Neuronal stem cell (in vitro differentiated cells): ENCODE results near the gene NFATC2IP.
A peak's percentile ranks its signal among the peaks of the same experiment; 100 is the strongest.

Source experiments
- DNase-seq: peaks from one replicate; pipeline ENCODE4 v3.0.0-alpha.2; 2013; ENCODE audit warnings: low spot score
- H2AFZ ChIP-seq: one replicate; pipeline ENCODE4 v1.6.1; 2013; ENCODE audit warnings: mild to moderate bottlenecking, low read length, inconsistent platforms
- H2AK5ac ChIP-seq: 2 replicates; pipeline ENCODE4 v1.6.1; 2013; ENCODE audit warnings: low read depth, mild to moderate bottlenecking, inconsistent platforms, low read length, moderate library complexity, mixed read lengths
- H2BK120ac ChIP-seq: 2 replicates; pipeline ENCODE4 v1.6.1; 2013; ENCODE audit warnings: low read depth, mild to moderate bottlenecking, inconsistent platforms, low read length, moderate library complexity, mixed read lengths
- H2BK12ac ChIP-seq: one replicate; pipeline ENCODE4 v1.6.1; 2013; ENCODE audit warnings: low read length, inconsistent platforms
- H2BK15ac ChIP-seq: 2 replicates; pipeline ENCODE4 v1.6.1; 2013; ENCODE audit warnings: mild to moderate bottlenecking, low read length, inconsistent platforms, mixed read lengths
- H2BK5ac ChIP-seq: one replicate; pipeline ENCODE4 v1.6.1; 2013; ENCODE audit warnings: inconsistent platforms, mild to moderate bottlenecking, low read length, moderate library complexity
- H3K14ac ChIP-seq: one replicate; pipeline ENCODE4 v1.6.1; 2013; ENCODE audit warnings: low read length, inconsistent platforms
- H3K18ac ChIP-seq: 2 replicates; pipeline ENCODE4 v1.6.1; 2013; ENCODE audit warnings: low read length, inconsistent platforms
- H3K23ac ChIP-seq: 2 replicates; pipeline ENCODE4 v1.6.1; 2013; ENCODE audit warnings: low read depth, mild to moderate bottlenecking, mixed read lengths, low read length, inconsistent platforms; ENCODE audit not compliant: poor library complexity
- H3K27ac ChIP-seq: replicated peaks from 3 replicates; pipeline ENCODE4 v1.5.1; 2013; ENCODE audit warnings: low read length, inconsistent platforms
- H3K27me3 ChIP-seq, 3 experiments: 2 replicates each; pipeline ENCODE4 v1.6.1; 2013; ENCODE audit warnings: low read length in 3 of 3, mild to moderate bottlenecking in 2 of 3, inconsistent platforms in 1 of 3, low read depth in 1 of 3, mixed read lengths in 1 of 3, moderate library complexity in 1 of 3; ENCODE audit not compliant: control insufficient read depth in 3 of 3, insufficient read depth in 3 of 3
- H3K36me3 ChIP-seq, 2 donors: replicated peaks in 1 of 2; 2 replicates each; pipeline ENCODE4 v1.6.1; 2013; ENCODE audit warnings: low read length in 2 of 2; ENCODE audit not compliant: control insufficient read depth in 2 of 2, insufficient read depth in 2 of 2
- H3K4ac ChIP-seq: 2 replicates; pipeline ENCODE4 v1.6.1; 2013; ENCODE audit warnings: inconsistent platforms, mild to moderate bottlenecking, low read length, moderate library complexity
- H3K4me1 ChIP-seq, 2 donors: 1 replicate in 1 of 2; 2 replicates in 1 of 2; pipeline ENCODE4 v1.6.1; 2013; ENCODE audit warnings: low read length in 2 of 2, low read depth in 1 of 2; ENCODE audit not compliant: control insufficient read depth in 2 of 2, insufficient read depth in 1 of 2
- H3K4me2 ChIP-seq: one replicate; pipeline ENCODE4 v1.6.1; 2013; ENCODE audit warnings: mild to moderate bottlenecking, low read length, inconsistent platforms; ENCODE audit not compliant: insufficient read depth, poor library complexity, severe bottlenecking
- H3K4me3 ChIP-seq, 2 donors: 2 replicates each; pipeline ENCODE4 v1.5.1; 2013; ENCODE audit warnings: low read length in 2 of 2, mild to moderate bottlenecking in 2 of 2, inconsistent platforms in 1 of 2, moderate library complexity in 1 of 2
- H3K79me1 ChIP-seq: one replicate; pipeline ENCODE4 v1.6.1; 2013; ENCODE audit warnings: low read depth, mild to moderate bottlenecking, inconsistent platforms, low read length, moderate library complexity
- H3K9ac ChIP-seq: one replicate; pipeline ENCODE4 v1.6.1; 2013; ENCODE audit warnings: mild to moderate bottlenecking, low read depth, low read length, inconsistent platforms; ENCODE audit not compliant: poor library complexity
- H3K9me3 ChIP-seq, 2 donors: replicated peaks in 1 of 2; 2 replicates each; pipeline versions ENCODE3 to v1.6.1; 2013; ENCODE audit warnings: low read length in 2 of 2, mild to moderate bottlenecking in 2 of 2, inconsistent platforms in 1 of 2, low read depth in 1 of 2, mixed read lengths in 1 of 2, moderate library complexity in 1 of 2; ENCODE audit not compliant: control insufficient read depth in 2 of 2, insufficient read depth in 1 of 2
- H4K8ac ChIP-seq: one replicate; pipeline ENCODE4 v1.6.1; 2013; ENCODE audit warnings: low read depth, mild to moderate bottlenecking, inconsistent platforms, low read length, moderate library complexity
- H4K91ac ChIP-seq: one replicate; pipeline ENCODE4 v1.6.1; 2013; ENCODE audit warnings: low read length, low read depth, mild to moderate bottlenecking, inconsistent platforms; ENCODE audit not compliant: poor library complexity
- WGBS, 2 donors: extraction: QIAGEN DNeasy Blood & Tissue Kit; methylation state at CpG; one replicate each; pipeline ENCODE4 v1.1.7; 2013; ENCODE audit warnings: missing lambda C conversion rate in 2 of 2, mixed read lengths in 1 of 2; ENCODE audit not compliant: insufficient read length in 2 of 2, insufficient replicate concordance in 1 of 2; ENCODE audit errors: extremely low coverage in 2 of 2; 5-methylcytosine and 5-hydroxymethylcytosine counted together

NFATC2IP gene

GRCh38 chr16:28904363-28904762 lies 46.4 kb upstream of the NFATC2IP start:
- Histone ChIP-seq H4K8ac (no peak overlapping the region), H2BK120ac (no peak overlapping the region), H4K91ac (no peak overlapping the region), H3K18ac (peak overlapping the region; percentile 17), H3K36me3 (peaks cover 4 to 20% of the 10 kb centered on the region in 2 donors), H3K4ac (no peak overlapping the region), H3K4me2 (no peak overlapping the region), H2AFZ (no peak overlapping the region), H3K79me1 (no peaks in the 10 kb centered on the region), H3K23ac (no peak overlapping the region), H3K27me3 (no peaks in the 10 kb centered on the region), H2BK15ac (no peak overlapping the region), H3K4me1 (no peaks in the 10 kb centered on the region), H3K9me3 (no peaks in the 10 kb centered on the region), H2BK5ac (no peak overlapping the region), H2BK12ac (no peak overlapping the region), H3K9ac (no peak overlapping the region), H3K14ac (no peak overlapping the region), H3K4me3 (no peak overlapping the region), H3K27ac (no peak overlapping the region), H2AK5ac (no peak overlapping the region)
- DNase-seq: no peak
- no CpG with 5 or more reads among the region's 14 CpGs for WGBS, 2 donors

- Histone ChIP-seq H2AK5ac (no peak overlapping the region), H3K23ac (no peak overlapping the region), H2BK12ac (no peak overlapping the region), H2BK5ac (no peak overlapping the region), H3K4me2 (no peak overlapping the region), H4K8ac (no peak overlapping the region), H3K27me3 (no peaks in the 10 kb centered on the region), H2AFZ (no peak overlapping the region), H2BK120ac (no peak overlapping the region), H3K9me3 (no peaks in the 10 kb centered on the region), H3K27ac (no peak overlapping the region), H3K18ac (no peak overlapping the region), H2BK15ac (no peak overlapping the region), H3K36me3 (peaks cover 4 to 20% of the 10 kb centered on the region in 2 donors), H3K14ac (no peak overlapping the region), H3K4me3 (no peak overlapping the region), H3K79me1 (no peaks in the 10 kb centered on the region), H3K9ac (no peak overlapping the region), H4K91ac (no peak overlapping the region), H3K4ac (no peak overlapping the region), H3K4me1 (no peaks in the 10 kb centered on the region)
- no peak for DNase-seq
- no CpG with 5 or more reads among the region's 16 CpGs for WGBS, 2 donors
Observed at GRCh38 chr16:28904828-28905227, 45.9 kb upstream of the NFATC2IP start.

GRCh38 chr16:28905229-28905754 lies 45.4 kb upstream of the NFATC2IP start:
- Histone ChIP-seq H3K4me2 (no peak overlapping the region), H3K23ac (peak overlapping the region; percentile 73), H3K9me3 (no peaks in the 10 kb centered on the region), H2AK5ac (no peak overlapping the region), H2BK12ac (no peak overlapping the region), H3K4ac (no peak overlapping the region), H3K18ac (no peak overlapping the region), H2BK15ac (no peak overlapping the region), H3K9ac (no peak overlapping the region), H3K4me3 (no peak overlapping the region), H3K79me1 (no peaks in the 10 kb centered on the region), H3K27me3 (no peaks in the 10 kb centered on the region), H3K36me3 (peaks cover 4 to 20% of the 10 kb centered on the region in 2 donors), H2BK120ac (no peak overlapping the region), H3K4me1 (no peaks in the 10 kb centered on the region), H3K14ac (no peak overlapping the region), H4K8ac (no peak overlapping the region), H2AFZ (no peak overlapping the region), H4K91ac (no peak overlapping the region), H2BK5ac (no peak overlapping the region), H3K27ac (no peak overlapping the region)
- DNase-seq: no peak
- no CpG with 5 or more reads among the region's 9 CpGs for WGBS, 2 donors

GRCh38 chr16:28905800-28906372 lies 44.9 kb upstream of the NFATC2IP start:
- no peaks in the 10 kb centered on the region for H3K79me1 ChIP-seq
- no peak overlapping the region for H3K18ac ChIP-seq

More at GRCh38 chr16:28905800-28906372, 44.9 kb upstream of the NFATC2IP start:
- H2AFZ ChIP-seq: no peak overlapping the region
- no peaks in the 10 kb centered on the region for H3K4me1 ChIP-seq
- H3K14ac ChIP-seq: no peak overlapping the region
- no CpG with 5 or more reads among the region's 24 CpGs for WGBS, 2 donors
- no peaks in the 10 kb centered on the region for H3K27me3 ChIP-seq
- no peak overlapping the region for H3K27ac ChIP-seq
- peaks cover 4 to 16% of the 10 kb centered on the region in 2 donors for H3K36me3 ChIP-seq
- peak overlapping the region; percentile 21 for H3K9ac ChIP-seq
- H3K23ac ChIP-seq: peak overlapping the region; percentile 73
- H2BK120ac ChIP-seq: no peak overlapping the region
- peak overlapping the region; percentile 46 for H2AK5ac ChIP-seq
- no peaks in the 10 kb centered on the region for H3K9me3 ChIP-seq
- H3K4me3 ChIP-seq: peak overlapping the region in 1 of 2 donors; percentile 22
- no peak overlapping the region for H4K8ac ChIP-seq
- no peak overlapping the region for H4K91ac ChIP-seq
- no peak overlapping the region for H3K4ac ChIP-seq
- no peak overlapping the region for H2BK12ac ChIP-seq
- DNase-seq: no peak
- no peak overlapping the region for H2BK5ac ChIP-seq
- no peak overlapping the region for H2BK15ac ChIP-seq
- H3K4me2 ChIP-seq: no peak overlapping the region
